Peyer's patch (tissue), 4 donors: ENCODE results near the gene TKFC. TPM values are rescaled to one million over a fixed set of nuclear protein-coding genes. Genes with fewer than 3 reads are reported as not detected.

Source experiments
- DNase-seq, 3 donors: peaks; one replicate each; pipeline ENCODE4 v3.0.0-alpha.2; 2017 to 2019
- H3K27ac ChIP-seq, 4 donors: fragments of 200-600 bp; sonication (generic); one replicate each; pipeline ENCODE4 v1.5.1; 2016 to 2019
- H3K27me3 ChIP-seq, 2 donors: fragments of 200-600 bp; sonication (generic); one replicate each; pipeline ENCODE4 v1.5.1; 2019
- H3K36me3 ChIP-seq, 3 donors: fragments of 200-600 bp; sonication (generic); one replicate each; pipeline ENCODE4 v1.5.1; 2016 to 2019
- H3K4me1 ChIP-seq, 4 donors: fragments of 200-600 bp; sonication (generic); one replicate each; pipeline ENCODE4 v1.5.1; 2016 to 2019
- H3K4me3 ChIP-seq, 4 donors: fragments of 200-600 bp; sonication (generic); 1 replicate in 3 of 4; 2 replicates in 1 of 4; pipeline ENCODE4 v1.5.1; 2016 to 2019; ENCODE audit warnings: mild to moderate bottlenecking in 1 of 4
- H3K9me3 ChIP-seq, 4 donors: fragments of 200-600 bp; sonication (generic); one replicate each; pipeline ENCODE4 v1.5.1; 2016 to 2019; ENCODE audit warnings: mild to moderate bottlenecking in 1 of 4
- CTCF ChIP-seq, 6 experiments: fragments of 450-650 bp in 4 of 6; fragments of 200-600 bp in 2 of 6; sonication (generic) in 1 of 6; IDR thresholded peaks; one replicate each; pipeline ENCODE4 v1.5.1; 2017 to 2019; ENCODE audit warnings: antibody characterized with exemption in 6 of 6, mild to moderate bottlenecking in 3 of 6, moderate library complexity in 1 of 6
- POLR2A ChIP-seq, 2 donors: fragments of 450-650 bp; IDR thresholded peaks; one replicate each; pipeline ENCODE4 v1.5.1; 2017; ENCODE audit warnings: antibody characterized with exemption in 2 of 2, mild to moderate bottlenecking in 2 of 2, moderate library complexity in 2 of 2
- total RNA-seq, 4 donors: library from RNA; depleted of rRNA; stranded (reverse); fragments of >200 nt; gene quantifications; one replicate each; pipeline ENCODE4 v1.1.0, GENCODE V29; 2016

Gene TKFC
- total RNA-seq, 4 donors from 2014 or later: 172 to 755 (median 689) TPM

- H3K9me3 ChIP-seq: no peaks in the 10 kb centered on the region
- H3K27ac ChIP-seq: no peak overlapping the region
- H3K4me1 ChIP-seq: no peaks in the 10 kb centered on the region
- no peak for TF ChIP-seq CTCF (IDR thresholded peaks at IDR 0.05)
- TF ChIP-seq POLR2A (IDR thresholded peaks at IDR 0.05): no peak
- no peak overlapping the region for H3K4me3 ChIP-seq
- H3K36me3 ChIP-seq: peaks cover 0 to 98% (median 5%) of the 10 kb centered on the region in 3 donors
- no peaks in the 10 kb centered on the region for H3K27me3 ChIP-seq
- no peak for DNase-seq
These were observed 25.7 kb upstream of the TKFC start for GRCh38 chr11:61307354-61307753.

GRCh38 chr11:61309141-61309540 is 23.9 kb upstream of the TKFC start:
- TF ChIP-seq CTCF (IDR thresholded peaks at IDR 0.05) (no peak), POLR2A (IDR thresholded peaks at IDR 0.05) (no peak)
- Histone ChIP-seq H3K27ac (no peak overlapping the region), H3K4me3 (no peak overlapping the region), H3K9me3 (no peaks in the 10 kb centered on the region), H3K36me3 (peaks cover 0 to 98% (median 5%) of the 10 kb centered on the region in 3 donors), H3K27me3 (no peaks in the 10 kb centered on the region), H3K4me1 (no peaks in the 10 kb centered on the region)
- no peak for DNase-seq

GRCh38 chr11:61309739-61310138 is 23.3 kb upstream of the TKFC start:
- Histone ChIP-seq H3K36me3 (peaks cover 0 to 99% (median 5%) of the 10 kb centered on the region in 3 donors), H3K4me3 (no peak overlapping the region), H3K9me3 (no peaks in the 10 kb centered on the region), H3K4me1 (no peaks in the 10 kb centered on the region), H3K27me3 (no peaks in the 10 kb centered on the region), H3K27ac (no peak overlapping the region)
- TF ChIP-seq CTCF (IDR thresholded peaks at IDR 0.05) (no peak), POLR2A (IDR thresholded peaks at IDR 0.05) (no peak)
- no peak for DNase-seq

GRCh38 chr11:61310749-61311148 is 22.3 kb upstream of the TKFC start:
- peaks cover 0 to 100% (median 5%) of the 10 kb centered on the region in 3 donors for H3K36me3 ChIP-seq

GRCh38 chr11:61315260-61315659 is 17.8 kb upstream of the TKFC start:
- Histone ChIP-seq H3K27me3 (no peaks in the 10 kb centered on the region), H3K9me3 (no peaks in the 10 kb centered on the region), H3K36me3 (peaks cover 0 to 98% (median 5%) of the 10 kb centered on the region in 3 donors), H3K27ac (no peak overlapping the region), H3K4me1 (no peaks in the 10 kb centered on the region), H3K4me3 (no peak overlapping the region)
- DNase-seq: no peak
- TF ChIP-seq POLR2A (IDR thresholded peaks at IDR 0.05) (no peak), CTCF (IDR thresholded peaks at IDR 0.05) (no peak)

More at GRCh38 chr11:61310749-61311148, 22.3 kb upstream of the TKFC start:
- Histone ChIP-seq H3K4me1 (no peaks in the 10 kb centered on the region), H3K27ac (no peak overlapping the region), H3K9me3 (no peaks in the 10 kb centered on the region), H3K4me3 (no peak overlapping the region), H3K27me3 (no peaks in the 10 kb centered on the region)
- no peak for TF ChIP-seq CTCF (IDR thresholded peaks at IDR 0.05)
- no peak for TF ChIP-seq POLR2A (IDR thresholded peaks at IDR 0.05)
- DNase-seq: no peak
